Hematopoietic multipotent progenitor cell treated with erythropoietin and hydrocortisone succinate and interleukin-3 and kit ligand, for 6 days (in vitro differentiated cells): ENCODE data around the gene ADAMTS2.
A peak's percentile ranks its signal among the peaks of the same experiment; 100 is the strongest.
"Not testable (repeated sequence)": the region's sequence is repeated elsewhere in the genome, so short reads cannot be mapped to it uniquely, and the experiment has no call there.

ENCODE experiments used
- DNase-seq: peaks from one replicate; pipeline ENCODE4 v3.0.0-alpha.2; 2015

ADAMTS2 gene

GRCh38 chr5:179227229-179227579, 118.1 kb downstream of the ADAMTS2 start:
- no peak for DNase-seq

- DNase-seq: no peak
These were observed 118.6 kb downstream of the ADAMTS2 start for GRCh38 chr5:179226696-179227095.

- no peak for DNase-seq
These were observed 119.9 kb downstream of the ADAMTS2 start for GRCh38 chr5:179225387-179225786.

GRCh38 chr5:179224741-179225140, 120.5 kb downstream of the ADAMTS2 start:
- no peak for DNase-seq

- no peak for DNase-seq
These were observed 121.3 kb downstream of the ADAMTS2 start for GRCh38 chr5:179223961-179224360.

GRCh38 chr5:179223528-179223927, 121.7 kb downstream of the ADAMTS2 start:
- DNase-seq: no peak

- no peak for DNase-seq
These were observed 122.8 kb downstream of the ADAMTS2 start for GRCh38 chr5:179222246-179223017.

GRCh38 chr5:179221877-179222220, 123.4 kb downstream of the ADAMTS2 start:
- no peak for DNase-seq

GRCh38 chr5:179221196-179221876, 123.9 kb downstream of the ADAMTS2 start:
- DNase-seq: no peak

- DNase-seq: no peak
These were observed 124.5 kb downstream of the ADAMTS2 start for GRCh38 chr5:179220716-179221115.

- DNase-seq: peak; percentile 6
These were observed 125.3 kb downstream of the ADAMTS2 start for GRCh38 chr5:179219661-179220620.

GRCh38 chr5:179218943-179219330, 126.3 kb downstream of the ADAMTS2 start:
- no peak for DNase-seq

GRCh38 chr5:179217956-179218942, 127.0 kb downstream of the ADAMTS2 start:
- no peak for DNase-seq

GRCh38 chr5:179217356-179217755, 127.9 kb downstream of the ADAMTS2 start:
- DNase-seq: no peak

GRCh38 chr5:179216381-179216780, 128.9 kb downstream of the ADAMTS2 start:
- DNase-seq: not testable (repeated sequence)

- DNase-seq: no peak
These were observed 129.7 kb downstream of the ADAMTS2 start for GRCh38 chr5:179215576-179215975.

GRCh38 chr5:179214678-179215077, 130.6 kb downstream of the ADAMTS2 start:
- no peak for DNase-seq

GRCh38 chr5:179212870-179213269, 132.4 kb downstream of the ADAMTS2 start:
- DNase-seq: peak; percentile 21

- no peak for DNase-seq
These were observed 133.6 kb downstream of the ADAMTS2 start for GRCh38 chr5:179211631-179212030.

GRCh38 chr5:179211068-179211467, 134.2 kb downstream of the ADAMTS2 start:
- DNase-seq: no peak

- DNase-seq: no peak
These were observed 134.8 kb downstream of the ADAMTS2 start for GRCh38 chr5:179210478-179210877.
